Measurements from ENCODE around the gene ENO2.

DNA sequence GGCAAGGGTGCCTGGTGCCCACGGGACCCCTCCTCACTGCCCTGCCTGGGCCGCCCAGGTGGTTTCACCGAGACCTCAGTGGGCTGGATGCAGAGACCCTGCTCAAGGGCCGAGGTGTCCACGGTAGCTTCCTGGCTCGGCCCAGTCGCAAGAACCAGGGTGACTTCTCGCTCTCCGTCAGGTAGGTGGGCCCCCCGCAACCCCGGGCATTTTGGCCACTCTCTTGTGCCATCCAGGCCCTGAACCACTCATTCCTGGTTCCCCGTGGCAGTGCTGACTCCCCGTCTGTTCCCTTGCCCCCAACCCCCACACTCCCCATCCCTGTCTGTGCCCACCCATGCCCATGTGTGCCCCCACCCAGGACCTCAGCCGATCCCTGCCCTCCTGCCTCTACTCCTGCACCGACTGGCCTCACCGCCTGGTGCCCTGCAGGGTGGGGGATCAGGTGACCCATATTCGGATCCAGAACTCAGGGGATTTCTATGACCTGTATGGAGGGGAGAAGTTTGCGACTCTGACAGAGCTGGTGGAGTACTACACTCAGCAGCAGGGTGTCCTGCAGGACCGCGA is 37.3 kb downstream of the ENO2 start:
- TF ChIP-seq, protein P1, sequence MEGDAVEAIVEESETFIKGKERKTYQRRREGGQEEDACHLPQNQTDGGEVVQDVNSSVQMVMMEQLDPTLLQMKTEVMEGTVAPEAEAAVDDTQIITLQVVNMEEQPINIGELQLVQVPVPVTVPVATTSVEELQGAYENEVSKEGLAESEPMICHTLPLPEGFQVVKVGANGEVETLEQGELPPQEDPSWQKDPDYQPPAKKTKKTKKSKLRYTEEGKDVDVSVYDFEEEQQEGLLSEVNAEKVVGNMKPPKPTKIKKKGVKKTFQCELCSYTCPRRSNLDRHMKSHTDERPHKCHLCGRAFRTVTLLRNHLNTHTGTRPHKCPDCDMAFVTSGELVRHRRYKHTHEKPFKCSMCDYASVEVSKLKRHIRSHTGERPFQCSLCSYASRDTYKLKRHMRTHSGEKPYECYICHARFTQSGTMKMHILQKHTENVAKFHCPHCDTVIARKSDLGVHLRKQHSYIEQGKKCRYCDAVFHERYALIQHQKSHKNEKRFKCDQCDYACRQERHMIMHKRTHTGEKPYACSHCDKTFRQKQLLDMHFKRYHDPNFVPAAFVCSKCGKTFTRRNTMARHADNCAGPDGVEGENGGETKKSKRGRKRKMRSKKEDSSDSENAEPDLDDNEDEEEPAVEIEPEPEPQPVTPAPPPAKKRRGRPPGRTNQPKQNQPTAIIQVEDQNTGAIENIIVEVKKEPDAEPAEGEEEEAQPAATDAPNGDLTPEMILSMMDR (conservative IDR thresholded peaks at IDR 0.05 in 1 of 2, IDR thresholded peaks at IDR 0.05 in 1 of 2; ENCODE audit: extremely low read depth in 1 of 2, insufficient read depth in 1 of 2, low read depth in 1 of 2, low read length in 2 of 2), result no peak
- no peak for TF ChIP-seq EZH2 (IDR thresholded peaks at IDR 0.05; ENCODE audit: borderline replicate concordance, low read length)

Measured in mammary epithelial cell (primary cell).